Activated naive CD4-positive, alpha-beta T cell treated with anti-CD3 and anti-CD28 coated beads, Interleukin-2, amount 50 U/mL, for 24 hours (primary cell): ENCODE results near the gene SLC25A17.

Experiments
- H3K27ac Mint-ChIP-seq: one replicate; pipeline ENCODE4 v1.8.0; 2021; ENCODE audit warnings: mild to moderate bottlenecking, mixed read lengths
- H3K27me3 Mint-ChIP-seq: one replicate; pipeline ENCODE4 v1.8.0; 2021; ENCODE audit warnings: mixed read lengths
- H3K36me3 Mint-ChIP-seq: one replicate; pipeline ENCODE4 v1.8.0; 2021; ENCODE audit warnings: mixed read lengths
- H3K4me1 Mint-ChIP-seq: one replicate; pipeline ENCODE4 v1.8.0; 2021; ENCODE audit warnings: mixed read lengths
- H3K4me3 Mint-ChIP-seq: one replicate; pipeline ENCODE4 v1.8.0; 2021; ENCODE audit warnings: mild to moderate bottlenecking, mixed read lengths
- H3K9me3 Mint-ChIP-seq: one replicate; pipeline ENCODE4 v1.8.0; 2021; ENCODE audit warnings: mixed read lengths

SLC25A17 gene

GRCh38 chr22:40748388-40749355 lies 70.5 kb downstream of the SLC25A17 start:
- no peaks in the 10 kb centered on the region for H3K4me1 Mint-ChIP-seq
- no peaks in the 10 kb centered on the region for H3K27me3 Mint-ChIP-seq
- H3K36me3 Mint-ChIP-seq = no peaks in the 10 kb centered on the region
- H3K27ac Mint-ChIP-seq = no peak overlapping the region
- no peaks in the 10 kb centered on the region for H3K9me3 Mint-ChIP-seq
- H3K4me3 Mint-ChIP-seq = no peak overlapping the region

GRCh38 chr22:40747361-40747760 lies 71.8 kb downstream of the SLC25A17 start:
- H3K9me3 Mint-ChIP-seq = no peaks in the 10 kb centered on the region
- H3K27ac Mint-ChIP-seq = no peak overlapping the region
- no peaks in the 10 kb centered on the region for H3K36me3 Mint-ChIP-seq
- H3K4me1 Mint-ChIP-seq = no peaks in the 10 kb centered on the region
- H3K4me3 Mint-ChIP-seq = no peak overlapping the region
- no peaks in the 10 kb centered on the region for H3K27me3 Mint-ChIP-seq

GRCh38 chr22:40746428-40747220 lies 72.5 kb downstream of the SLC25A17 start:
- Mint-ChIP-seq H3K36me3 (no peaks in the 10 kb centered on the region), H3K4me1 (no peaks in the 10 kb centered on the region), H3K27me3 (no peaks in the 10 kb centered on the region), H3K27ac (no peak overlapping the region), H3K4me3 (no peak overlapping the region), H3K9me3 (no peaks in the 10 kb centered on the region)

- H3K27me3 Mint-ChIP-seq = no peaks in the 10 kb centered on the region
- H3K9me3 Mint-ChIP-seq = no peaks in the 10 kb centered on the region
- H3K4me3 Mint-ChIP-seq = no peak overlapping the region
Measured at GRCh38 chr22:40743768-40744167, 75.4 kb downstream of the SLC25A17 start.

GRCh38 chr22:40741116-40741515 lies 78.0 kb downstream of the SLC25A17 start:
- no peak overlapping the region for H3K4me3 Mint-ChIP-seq
- no peaks in the 10 kb centered on the region for H3K4me1 Mint-ChIP-seq
- H3K27ac Mint-ChIP-seq = peak overlapping the region; percentile 17
- H3K9me3 Mint-ChIP-seq = no peaks in the 10 kb centered on the region
- no peaks in the 10 kb centered on the region for H3K27me3 Mint-ChIP-seq
- H3K36me3 Mint-ChIP-seq = no peaks in the 10 kb centered on the region

More at GRCh38 chr22:40743768-40744167, 75.4 kb downstream of the SLC25A17 start:
- Mint-ChIP-seq H3K36me3 (no peaks in the 10 kb centered on the region), H3K27ac (no peak overlapping the region), H3K4me1 (no peaks in the 10 kb centered on the region)

- Mint-ChIP-seq H3K27ac (no peak overlapping the region), H3K4me1 (no peaks in the 10 kb centered on the region), H3K9me3 (no peaks in the 10 kb centered on the region), H3K27me3 (no peaks in the 10 kb centered on the region), H3K4me3 (no peak overlapping the region), H3K36me3 (no peaks in the 10 kb centered on the region)
Measured at GRCh38 chr22:40739721-40740120, 79.4 kb downstream of the SLC25A17 start.

GRCh38 chr22:40733919-40734318 lies 85.2 kb downstream of the SLC25A17 start:
- Mint-ChIP-seq H3K27ac (no peak overlapping the region), H3K27me3 (no peaks in the 10 kb centered on the region), H3K36me3 (no peaks in the 10 kb centered on the region), H3K9me3 (no peaks in the 10 kb centered on the region), H3K4me3 (no peak overlapping the region), H3K4me1 (peaks cover 40% of the 10 kb centered on the region)

GRCh38 chr22:40732999-40733292 lies 86.2 kb downstream of the SLC25A17 start:
- peaks cover 50% of the 10 kb centered on the region for H3K4me1 Mint-ChIP-seq
- peak overlapping the region; percentile 74 for H3K27ac Mint-ChIP-seq
- peak overlapping the region; percentile 3 for H3K4me3 Mint-ChIP-seq

GRCh38 chr22:40729284-40729683 lies 89.9 kb downstream of the SLC25A17 start:
- Mint-ChIP-seq H3K36me3 (peaks cover 3% of the 10 kb centered on the region), H3K9me3 (no peaks in the 10 kb centered on the region), H3K27me3 (no peaks in the 10 kb centered on the region), H3K27ac (peak overlapping the region; percentile 97), H3K4me1 (peaks cover 69% of the 10 kb centered on the region), H3K4me3 (no peak overlapping the region)

More at GRCh38 chr22:40732999-40733292, 86.2 kb downstream of the SLC25A17 start:
- no peaks in the 10 kb centered on the region for H3K9me3 Mint-ChIP-seq
- peaks cover 2% of the 10 kb centered on the region for H3K36me3 Mint-ChIP-seq
- no peaks in the 10 kb centered on the region for H3K27me3 Mint-ChIP-seq

GRCh38 chr22:40728731-40729189 lies 90.4 kb downstream of the SLC25A17 start:
- H3K27me3 Mint-ChIP-seq = no peaks in the 10 kb centered on the region
- H3K4me3 Mint-ChIP-seq = peak overlapping the region; percentile 75
- peaks cover 67% of the 10 kb centered on the region for H3K4me1 Mint-ChIP-seq
- no peaks in the 10 kb centered on the region for H3K9me3 Mint-ChIP-seq
- peaks cover 3% of the 10 kb centered on the region for H3K36me3 Mint-ChIP-seq
- H3K27ac Mint-ChIP-seq = peak overlapping the region; percentile 97

- Mint-ChIP-seq H3K36me3 (peaks cover 3% of the 10 kb centered on the region), H3K27ac (peak overlapping the region; percentile 97), H3K27me3 (no peaks in the 10 kb centered on the region), H3K4me1 (peaks cover 63% of the 10 kb centered on the region), H3K9me3 (no peaks in the 10 kb centered on the region), H3K4me3 (peak overlapping the region; percentile 75)
Measured at GRCh38 chr22:40727964-40728615, 91.1 kb downstream of the SLC25A17 start.

GRCh38 chr22:40727070-40727963 lies 91.8 kb downstream of the SLC25A17 start:
- Mint-ChIP-seq H3K27me3 (no peaks in the 10 kb centered on the region), H3K36me3 (peaks cover 3% of the 10 kb centered on the region), H3K4me3 (peak overlapping the region; percentile 79), H3K9me3 (no peaks in the 10 kb centered on the region), H3K27ac (peak overlapping the region; percentile 98), H3K4me1 (peaks cover 56% of the 10 kb centered on the region)

GRCh38 chr22:40726514-40726913 lies 92.6 kb downstream of the SLC25A17 start:
- H3K9me3 Mint-ChIP-seq = no peaks in the 10 kb centered on the region
- no peaks in the 10 kb centered on the region for H3K27me3 Mint-ChIP-seq
- peaks cover 3% of the 10 kb centered on the region for H3K36me3 Mint-ChIP-seq
- peak overlapping the region; percentile 98 for H3K27ac Mint-ChIP-seq
- H3K4me3 Mint-ChIP-seq = peak overlapping the region; percentile 82
- H3K4me1 Mint-ChIP-seq = peaks cover 49% of the 10 kb centered on the region

GRCh38 chr22:40723396-40723933 lies 95.7 kb downstream of the SLC25A17 start:
- Mint-ChIP-seq H3K27ac (peak overlapping the region; percentile 37), H3K27me3 (no peaks in the 10 kb centered on the region), H3K4me1 (peaks cover 35% of the 10 kb centered on the region), H3K36me3 (peaks cover 2% of the 10 kb centered on the region), H3K9me3 (no peaks in the 10 kb centered on the region), H3K4me3 (no peak overlapping the region)
